Vagina (tissue), 2 donors: Measurements from ENCODE around the gene GPR55. TPM values are rescaled to one million over a fixed set of nuclear protein-coding genes. Genes with fewer than 3 reads are reported as not detected.

Source experiments
- DNase-seq, 2 donors: peaks; one replicate each; pipeline ENCODE4 v3.0.0-alpha.2; 2017; ENCODE audit errors: extremely low spot score in 2 of 2
- H3K27ac ChIP-seq: fragments of 200-600 bp; sonication (generic); one replicate; pipeline ENCODE4 v1.5.1; 2019
- H3K27me3 ChIP-seq: fragments of 200-600 bp; sonication (generic); one replicate; pipeline ENCODE4 v1.5.1; 2019
- H3K36me3 ChIP-seq, 2 donors: fragments of 200-600 bp; sonication (generic); one replicate each; pipeline ENCODE4 v1.5.1; 2017 to 2019
- H3K4me1 ChIP-seq: fragments of 200-600 bp; sonication (generic); one replicate; pipeline ENCODE4 v1.5.1; 2019
- H3K4me3 ChIP-seq, 2 donors: fragments of 200-600 bp; sonication (generic); 1 replicate in 1 of 2; 2 replicates in 1 of 2; pipeline ENCODE4 v1.5.1; 2016 to 2019
- H3K9me3 ChIP-seq: fragments of 200-600 bp; sonication (generic); one replicate; pipeline ENCODE4 v1.5.1; 2019
- CTCF ChIP-seq, 3 experiments: fragments of 450-650 bp in 2 of 3; fragments of 200-600 bp in 1 of 3; sonication (generic) in 1 of 3; IDR thresholded peaks; one replicate each; pipeline ENCODE4 v1.5.1; 2017 to 2019; ENCODE audit warnings: antibody characterized with exemption in 3 of 3, mild to moderate bottlenecking in 2 of 3, moderate library complexity in 2 of 3
- POLR2A ChIP-seq, 2 donors: fragments of 450-650 bp; IDR thresholded peaks; one replicate each; pipeline ENCODE4 v1.6.1; 2017; ENCODE audit warnings: antibody characterized with exemption in 2 of 2, mild to moderate bottlenecking in 2 of 2, moderate library complexity in 2 of 2
- POLR2AphosphoS5 ChIP-seq, 2 donors: sonication (generic); formaldehyde crosslinking; IDR thresholded peaks; one replicate each; pipeline ENCODE4 v1.9.0; 2017; ENCODE audit warnings: antibody characterized with exemption in 2 of 2, mild to moderate bottlenecking in 2 of 2, low read depth in 1 of 2; ENCODE audit not compliant: insufficient read depth in 1 of 2
- intact Hi-C: fragments of 100-400 bp; cut with DNase I; formaldehyde crosslinking; loops from one replicate; pipeline ENCODE4 v1.15.1; 2023
- total RNA-seq: library from RNA; depleted of rRNA; stranded (reverse); fragments of >200 nt; gene quantifications from one replicate; pipeline ENCODE4 v1.2.3, GENCODE V29; 2016

Gene GPR55
- total RNA-seq, 1 donor from 2014 or later, result 2.7 TPM

- H3K27me3 ChIP-seq, result no peaks in the 10 kb centered on the region
- no peaks in the 10 kb centered on the region for H3K36me3 ChIP-seq
- TF ChIP-seq POLR2A (IDR thresholded peaks at IDR 0.05) (no peak), CTCF (IDR thresholded peaks at IDR 0.05) (no peak), POLR2AphosphoS5 (IDR thresholded peaks at IDR 0.05; ENCODE audit: insufficient read depth in 1 of 2, low read depth in 1 of 2) (no peak)
- no peak overlapping the region for H3K27ac ChIP-seq
- H3K9me3 ChIP-seq, result no peaks in the 10 kb centered on the region
- no peak overlapping the region for H3K4me3 ChIP-seq
- H3K4me1 ChIP-seq, result peaks cover 26% of the 10 kb centered on the region
- no peak for DNase-seq
- intact Hi-C loops, result no loop called here
Measured at GRCh38 chr2:230861552-230862255, 63.3 kb downstream of the GPR55 start.

Other genes starting within 250 kb of the GPR55 start
- gene CAB39, start 212.4 kb downstream of the GPR55 start, total RNA-seq, result 59.4 TPM
- 86.2 TPM for gene ITM2C, start 60.3 kb downstream of the GPR55 start, total RNA-seq
- gene SPATA3, start 70.9 kb upstream of the GPR55 start, total RNA-seq, result not detected
- gene C2orf72, start 112.3 kb upstream of the GPR55 start, total RNA-seq, result 0.25 TPM
- gene PSMD1, start 131.6 kb upstream of the GPR55 start, total RNA-seq, result 40.5 TPM
- gene HTR2B, start 199.8 kb upstream of the GPR55 start, total RNA-seq, result 0.49 TPM